Measurements from ENCODE around the gene NF1.
"Not testable (repeated sequence)": the region's sequence is repeated elsewhere in the genome, so short reads cannot be mapped to it uniquely, and the experiment has no call there.

The NF1 gene

DNA sequence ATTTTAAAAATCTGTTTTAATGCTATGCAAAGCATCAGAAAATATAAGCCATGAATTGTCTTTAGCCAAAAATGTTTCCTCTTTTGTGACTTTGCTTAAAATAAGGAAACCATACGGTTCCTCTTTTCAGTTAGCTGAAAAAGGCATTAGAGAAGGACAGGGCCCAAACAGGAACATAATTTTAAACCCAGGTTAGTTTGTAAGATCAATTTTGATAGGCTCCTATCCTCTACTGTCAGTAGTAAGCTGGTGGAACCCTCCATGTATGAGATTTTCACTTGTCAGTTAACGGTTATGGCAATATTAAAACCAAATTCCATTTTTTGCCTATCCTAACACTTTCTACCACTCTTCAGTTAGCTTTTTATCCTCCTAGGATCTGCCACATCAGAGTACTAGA, 214.8 kb downstream of the NF1 start:
- no peak for TF ChIP-seq CTCF (conservative IDR thresholded peaks at IDR 0.05; ENCODE audit: low read depth)
- no peak overlapping the region for H3K27ac ChIP-seq
- no peak for DNase-seq (ENCODE audit: low spot score)
- ChIA-PET CTCF (no interaction called here), POLR2A (ENCODE audit: low non-redundant PET) (no interaction called here)

GRCh38 chr17:31310260-31310659, 215.5 kb downstream of the NF1 start:
- no peak overlapping the region for H3K27ac ChIP-seq
- no peak for TF ChIP-seq CTCF (conservative IDR thresholded peaks at IDR 0.05; ENCODE audit: low read depth)
- no peak for DNase-seq (ENCODE audit: low spot score)
- POLR2A ChIA-PET (ENCODE audit: low non-redundant PET), result no interaction called here
- CTCF ChIA-PET, result no interaction called here

DNA sequence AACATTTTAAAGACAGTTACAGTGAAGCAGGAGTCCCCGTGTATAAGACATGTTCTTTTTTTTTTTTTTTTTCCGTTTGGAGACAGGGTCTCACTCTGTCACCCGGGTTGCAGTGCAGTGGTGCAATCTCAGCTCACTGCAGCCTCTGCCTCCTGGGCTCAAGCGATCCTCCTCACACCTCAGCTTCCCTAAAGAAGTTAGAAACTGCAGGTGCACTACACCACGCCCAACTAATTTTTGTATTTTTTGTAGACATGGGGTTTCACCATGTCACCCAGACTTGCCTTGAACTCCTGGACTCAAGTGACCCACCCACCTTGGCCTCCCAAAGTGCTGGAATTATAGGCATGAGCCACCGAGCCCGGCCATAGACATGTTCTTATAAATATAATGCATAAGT, 216.1 kb downstream of the NF1 start:
- POLR2A ChIA-PET (ENCODE audit: low non-redundant PET), result no interaction called here
- no peak for DNase-seq (ENCODE audit: low spot score)
- no peak overlapping the region for H3K27ac ChIP-seq
- CTCF ChIA-PET, result interaction anchor here (0.6 kb wide), 1 partner anchor 605 kb away, joined by 12 read pairs; no protein-coding TSS in a partner anchor
- no peak for TF ChIP-seq CTCF (conservative IDR thresholded peaks at IDR 0.05; ENCODE audit: low read depth)

DNA sequence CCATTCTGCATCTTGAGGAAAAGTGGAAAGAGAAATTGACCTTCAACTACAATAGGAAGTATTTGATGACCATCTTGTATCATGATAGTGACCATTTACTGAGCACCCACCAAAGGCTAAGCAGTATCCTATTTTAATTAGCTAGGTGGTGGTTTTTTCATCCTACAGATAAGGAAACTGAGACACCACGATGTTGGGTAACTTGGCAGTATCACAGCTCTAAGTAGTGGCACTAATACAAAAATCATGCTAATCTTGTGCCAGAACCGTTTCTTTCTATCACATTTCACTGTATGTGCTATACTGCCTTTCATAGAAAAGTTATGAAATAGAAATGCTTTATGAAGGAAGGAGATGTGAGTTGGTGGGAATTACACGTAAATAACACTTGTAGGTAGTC, 216.7 kb downstream of the NF1 start:
- CTCF ChIA-PET, result no interaction called here
- no peak overlapping the region for H3K27ac ChIP-seq
- POLR2A ChIA-PET (ENCODE audit: low non-redundant PET), result no interaction called here
- no peak for DNase-seq (ENCODE audit: low spot score)
- no peak for TF ChIP-seq CTCF (conservative IDR thresholded peaks at IDR 0.05; ENCODE audit: low read depth)

- DNase-seq (ENCODE audit: low spot score); POLR2A ChIA-PET (ENCODE audit: low non-redundant PET); CTCF ChIA-PET; H3K27ac ChIP-seq: not testable (repeated sequence)
Measured at GRCh38 chr17:31312223-31312622, 217.4 kb downstream of the NF1 start.

- CTCF ChIA-PET, result interaction anchor here (0.7 kb wide), 1 partner anchor 219 kb away, joined by 3 read pairs; no protein-coding TSS in a partner anchor
- POLR2A ChIA-PET (ENCODE audit: low non-redundant PET), result no interaction called here
- peak; percentile 42 for DNase-seq (ENCODE audit: low spot score)
- H3K27ac ChIP-seq, result peak within 1 kb of the TSS; percentile 78
- no peak for TF ChIP-seq CTCF (conservative IDR thresholded peaks at IDR 0.05; ENCODE audit: low read depth)
Measured at GRCh38 chr17:31313982-31314781, 219.4 kb downstream of the NF1 start, which contains the start of gene EVI2B. EVI2B (minus strand) TSS chr17:31314054; CDS start chr17:31305609, 8,445 bp downstream.

GRCh38 chr17:31314782-31315100, 220.0 kb downstream of the NF1 start:
- ChIA-PET CTCF (no interaction called here), POLR2A (ENCODE audit: low non-redundant PET) (no interaction called here)
- no peak overlapping the region for H3K27ac ChIP-seq
- no peak for DNase-seq (ENCODE audit: low spot score)
- TF ChIP-seq CTCF (conservative IDR thresholded peaks at IDR 0.05; ENCODE audit: low read depth), result no peak

All from RWPE1 (cell line).